DOHH2 (cell line): ENCODE data around the gene SBK2.

ENCODE experiments used
- H3F3A ChIP-seq: fragments of 200-600 bp; sonication (generic), shearing (Covaris generic); 2 replicates; pipeline ENCODE4 v1.6.0; 2016; ENCODE audit warnings: antibody characterized with exemption, mild to moderate bottlenecking; ENCODE audit not compliant: control insufficient read depth, insufficient read depth
- H3K27ac ChIP-seq: fragments of 200-600 bp; sonication (generic); 2 replicates; pipeline ENCODE4 v1.5.1; 2014; ENCODE audit warnings: low read depth, mild to moderate bottlenecking, low read length, moderate library complexity
- H3K27me3 ChIP-seq: fragments of 200-600 bp; sonication (generic); 2 replicates; pipeline ENCODE4 v1.6.1; 2014; ENCODE audit warnings: mild to moderate bottlenecking, low read length, mixed read lengths; ENCODE audit not compliant: control insufficient read depth
- H3K36me3 ChIP-seq: fragments of 200-600 bp; sonication (generic); 2 replicates; pipeline ENCODE4 v1.6.1; 2014; ENCODE audit warnings: mild to moderate bottlenecking, low read length, moderate library complexity, mixed read lengths; ENCODE audit not compliant: control insufficient read depth
- H3K4me1 ChIP-seq: fragments of 200-600 bp; sonication (generic); 2 replicates; pipeline ENCODE4 v1.6.1; 2014; ENCODE audit warnings: mild to moderate bottlenecking, low read length, mixed read lengths; ENCODE audit not compliant: control insufficient read depth
- H3K4me2 ChIP-seq: fragments of 200-600 bp; sonication (generic); 2 replicates; pipeline ENCODE4 v1.6.0; 2014; ENCODE audit warnings: mild to moderate bottlenecking, low read length, moderate library complexity
- H3K4me3 ChIP-seq: fragments of 200-600 bp; sonication (generic); 2 replicates; pipeline ENCODE4 v1.5.1; 2014; ENCODE audit warnings: mild to moderate bottlenecking, low read length, mixed read lengths
- H3K79me2 ChIP-seq: fragments of 200-600 bp; sonication (generic); 2 replicates; pipeline ENCODE4 v1.6.1; 2014; ENCODE audit warnings: mild to moderate bottlenecking, low read length, mixed read lengths; ENCODE audit not compliant: control insufficient read depth
- H3K9me2 ChIP-seq: fragments of 200-600 bp; sonication (generic); replicated peaks from 2 replicates; pipeline ENCODE4 v1.6.1; 2014; ENCODE audit warnings: mild to moderate bottlenecking, low read length, mixed read lengths; ENCODE audit not compliant: control insufficient read depth
- H3K9me3 ChIP-seq: fragments of 200-600 bp; sonication (generic); 2 replicates; pipeline ENCODE4 v1.6.1; 2014; ENCODE audit warnings: antibody characterized with exemption, low read length, mixed read lengths; ENCODE audit not compliant: control insufficient read depth, insufficient read depth
- H4K20me1 ChIP-seq: fragments of 200-600 bp; sonication (generic); 2 replicates; pipeline ENCODE4 v1.6.0; 2014; ENCODE audit warnings: low read depth, mild to moderate bottlenecking, antibody characterized with exemption, low read length, moderate library complexity; ENCODE audit not compliant: control insufficient read depth, insufficient read depth
- EZH2phosphoT487 ChIP-seq: fragments of 200-600 bp; sonication (generic); IDR thresholded peaks from 2 replicates; pipeline ENCODE4 v1.6.1; 2017; ENCODE audit warnings: borderline replicate concordance, mild to moderate bottlenecking, antibody characterized with exemption, low read length, moderate library complexity, mixed read lengths
- TF ChIP-seq, protein P1 (sequence below): fragments of 200-600 bp; sonication (generic); IDR thresholded peaks from one replicate; pipeline ENCODE4 v1.5.1; 2014; ENCODE audit warnings: antibody characterized with exemption, mild to moderate bottlenecking, low read depth, low read length; ENCODE audit not compliant: poor library complexity, severe bottlenecking

Gene SBK2

DNA sequence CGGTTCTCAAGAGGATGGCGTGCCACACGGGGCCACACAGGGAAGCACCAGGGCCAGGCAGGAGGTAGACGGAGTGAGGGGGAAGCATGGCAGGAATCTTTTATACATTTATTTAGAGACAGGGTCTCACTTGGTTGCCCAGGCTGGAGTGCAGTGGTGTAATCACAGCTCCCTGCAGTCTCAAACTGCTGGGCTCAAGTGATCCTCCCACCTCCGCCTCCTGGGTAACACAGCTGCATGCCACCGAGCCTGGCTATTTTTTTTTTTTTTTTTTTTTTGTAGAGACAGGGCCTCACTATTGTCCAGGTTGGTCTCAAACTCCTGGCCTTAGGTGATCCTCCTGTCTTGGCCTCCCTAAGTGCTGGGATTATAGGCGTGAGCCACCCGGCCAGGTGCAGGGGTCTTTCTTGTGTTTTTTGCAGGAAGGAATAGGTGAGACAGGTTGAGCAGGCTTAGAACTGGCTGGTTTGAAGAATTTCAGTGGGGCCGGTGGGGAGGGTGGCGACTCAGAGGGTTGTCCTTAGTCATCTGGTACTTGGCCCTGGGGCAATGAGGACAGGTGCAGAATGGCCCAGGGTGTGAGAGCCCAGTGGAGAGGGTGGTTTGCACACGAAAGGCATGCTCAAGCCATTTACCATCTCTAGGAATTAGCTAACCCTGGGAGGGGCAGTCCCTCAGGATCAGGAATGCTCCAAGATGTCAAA lies 41.1 kb downstream of the SBK2 start:
- Histone ChIP-seq H3K4me1 (no peaks in the 10 kb centered on the region), H3K79me2 (no peaks in the 10 kb centered on the region), H3K9me2 (no peaks in the 10 kb centered on the region), H4K20me1 (no peaks in the 10 kb centered on the region), H3K36me3 (no peaks in the 10 kb centered on the region), H3K4me2 (no peak overlapping the region), H3F3A (no peaks in the 10 kb centered on the region), H3K4me3 (no peak overlapping the region), H3K9me3 (no peaks in the 10 kb centered on the region), H3K27me3 (no peaks in the 10 kb centered on the region), H3K27ac (no peak overlapping the region)
- TF ChIP-seq, protein P1, sequence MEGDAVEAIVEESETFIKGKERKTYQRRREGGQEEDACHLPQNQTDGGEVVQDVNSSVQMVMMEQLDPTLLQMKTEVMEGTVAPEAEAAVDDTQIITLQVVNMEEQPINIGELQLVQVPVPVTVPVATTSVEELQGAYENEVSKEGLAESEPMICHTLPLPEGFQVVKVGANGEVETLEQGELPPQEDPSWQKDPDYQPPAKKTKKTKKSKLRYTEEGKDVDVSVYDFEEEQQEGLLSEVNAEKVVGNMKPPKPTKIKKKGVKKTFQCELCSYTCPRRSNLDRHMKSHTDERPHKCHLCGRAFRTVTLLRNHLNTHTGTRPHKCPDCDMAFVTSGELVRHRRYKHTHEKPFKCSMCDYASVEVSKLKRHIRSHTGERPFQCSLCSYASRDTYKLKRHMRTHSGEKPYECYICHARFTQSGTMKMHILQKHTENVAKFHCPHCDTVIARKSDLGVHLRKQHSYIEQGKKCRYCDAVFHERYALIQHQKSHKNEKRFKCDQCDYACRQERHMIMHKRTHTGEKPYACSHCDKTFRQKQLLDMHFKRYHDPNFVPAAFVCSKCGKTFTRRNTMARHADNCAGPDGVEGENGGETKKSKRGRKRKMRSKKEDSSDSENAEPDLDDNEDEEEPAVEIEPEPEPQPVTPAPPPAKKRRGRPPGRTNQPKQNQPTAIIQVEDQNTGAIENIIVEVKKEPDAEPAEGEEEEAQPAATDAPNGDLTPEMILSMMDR, result no peak
- TF ChIP-seq EZH2phosphoT487, result no peak

DNA sequence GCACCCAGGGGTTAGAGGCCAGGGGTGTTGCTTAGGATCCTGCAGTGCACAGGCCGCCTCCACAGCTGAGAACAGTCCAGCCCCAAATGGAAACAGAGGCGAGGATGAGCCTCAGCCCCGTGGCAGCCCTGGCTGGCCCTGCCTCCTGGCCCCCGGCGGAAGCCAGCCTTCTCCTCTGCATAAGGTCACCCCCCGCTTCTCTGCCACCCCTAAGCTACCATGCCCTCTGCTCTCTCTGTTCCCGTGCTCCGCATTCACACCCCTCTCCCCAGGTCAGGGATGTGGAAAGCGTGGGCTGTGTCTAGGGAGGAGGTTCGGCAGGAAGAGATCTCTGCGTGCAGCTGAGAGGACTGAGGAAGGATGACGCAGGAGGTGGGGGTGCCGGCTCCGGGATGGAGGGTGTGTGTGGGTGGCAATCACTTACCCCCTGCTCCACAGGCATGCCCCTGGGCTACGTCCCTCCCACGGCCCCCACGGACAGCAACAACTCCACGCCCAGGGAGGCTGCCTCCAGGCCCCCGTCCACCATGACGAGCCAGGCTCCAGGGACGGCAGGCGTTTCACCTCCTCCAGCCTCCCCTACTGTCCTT lies 42.7 kb downstream of the SBK2 start:
- no peaks in the 10 kb centered on the region for H3K4me1 ChIP-seq
- TF ChIP-seq EZH2phosphoT487, result no peak
- TF ChIP-seq, protein P1, result no peak
- H3K9me3 ChIP-seq, result no peaks in the 10 kb centered on the region
- no peaks in the 10 kb centered on the region for H3K36me3 ChIP-seq
- H3K79me2 ChIP-seq, result no peaks in the 10 kb centered on the region
- no peaks in the 10 kb centered on the region for H3K9me2 ChIP-seq
- H3K4me2 ChIP-seq, result no peak overlapping the region
- no peaks in the 10 kb centered on the region for H3F3A ChIP-seq
- H3K4me3 ChIP-seq, result no peak overlapping the region
- H3K27ac ChIP-seq, result no peak overlapping the region
- H3K27me3 ChIP-seq, result no peaks in the 10 kb centered on the region
- H4K20me1 ChIP-seq, result no peaks in the 10 kb centered on the region

DNA sequence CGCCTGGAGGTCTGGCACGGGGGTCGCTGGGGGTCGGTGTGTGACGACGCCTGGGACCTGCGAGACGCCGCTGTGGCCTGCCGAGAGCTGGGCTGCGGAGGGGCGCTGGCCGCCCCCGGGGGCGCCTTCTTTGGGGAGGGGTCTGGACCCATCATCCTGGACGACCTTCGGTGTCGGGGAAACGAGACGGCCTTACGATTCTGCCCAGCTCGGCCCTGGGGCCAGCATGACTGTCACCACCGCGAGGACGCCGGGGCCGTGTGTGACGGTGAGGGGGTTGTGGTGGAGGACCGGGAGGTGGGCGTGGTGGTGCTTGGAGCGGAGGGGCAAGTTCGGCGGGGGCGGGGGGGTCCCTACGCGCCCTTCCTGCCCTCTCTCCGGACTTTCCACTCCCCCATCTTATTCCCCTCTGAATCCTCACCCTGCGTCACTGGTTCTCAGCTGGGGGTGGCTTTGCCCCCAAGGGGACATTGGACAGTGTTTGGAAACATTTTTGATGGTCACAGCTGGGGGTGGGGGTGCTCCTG lies 43.2 kb downstream of the SBK2 start:
- Histone ChIP-seq H3K4me2 (no peak overlapping the region), H3K27ac (no peak overlapping the region), H3K9me3 (no peaks in the 10 kb centered on the region), H3K4me1 (no peaks in the 10 kb centered on the region), H3K79me2 (no peaks in the 10 kb centered on the region), H3F3A (no peaks in the 10 kb centered on the region), H3K36me3 (no peaks in the 10 kb centered on the region), H3K4me3 (no peak overlapping the region), H3K9me2 (no peaks in the 10 kb centered on the region), H4K20me1 (no peaks in the 10 kb centered on the region), H3K27me3 (no peaks in the 10 kb centered on the region)
- TF ChIP-seq, protein P1, result no peak
- TF ChIP-seq EZH2phosphoT487, result no peak
